Mucosa of descending colon (tissue), 3 donors: Measurements from ENCODE around the gene SLC2A10. TPM values are rescaled to one million over a fixed set of nuclear protein-coding genes. Genes with fewer than 3 reads are reported as not detected.
A peak's percentile ranks its signal among the peaks of the same experiment; 100 is the strongest.

ENCODE experiments used
- ATAC-seq: fragments of 200-7000 bp; cut with Tn5 transposase; one replicate; pipeline ENCODE4 v1.9.1; 2020; ENCODE audit warnings: mild to moderate bottlenecking, moderate library complexity
- DNase-seq, 3 donors: peaks; one replicate each; pipeline ENCODE4 v3.0.0-alpha.2; 2020
- H3K36me3 ChIP-seq: fragments of 200-600 bp; one replicate; pipeline ENCODE4 v1.8.0; 2021; ENCODE audit warnings: low read depth, mild to moderate bottlenecking
- H3K4me1 ChIP-seq: fragments of 200-600 bp; one replicate; pipeline ENCODE4 v1.8.0; 2021; ENCODE audit warnings: low read depth, mild to moderate bottlenecking
- H3K4me3 ChIP-seq: fragments of 200-600 bp; one replicate; pipeline ENCODE4 v1.8.0; 2021; ENCODE audit warnings: mild to moderate bottlenecking
- H3K9me3 ChIP-seq: fragments of 200-600 bp; one replicate; pipeline ENCODE4 v1.8.0; 2021; ENCODE audit warnings: mild to moderate bottlenecking
- CTCF ChIP-seq: fragments of 200-600 bp; IDR thresholded peaks from one replicate; pipeline ENCODE4 v1.8.0; 2022; ENCODE audit warnings: antibody characterized with exemption, mild to moderate bottlenecking
- intact Hi-C, 2 donors: fragments of 100-400 bp; cut with DNase I in 1 of 2; cut with micrococcal nuclease in 1 of 2; formaldehyde crosslinking; loops; one replicate each; pipeline versions ENCODE4 v1.11.0 to v1.11.1; 2022; cut with DNase I, micrococcal nuclease
- total RNA-seq, 3 donors: library from RNA; stranded (reverse); fragmentation: NEBNext Ultra II Directional in 2 of 3; extraction: Animal tissue kit (Norgen Biotek cat#: 25700) in 2 of 3; gene quantifications; one replicate each; pipeline versions ENCODE4 v1.2.1 to v1.2.4, GENCODE V29; 2021 to 2023
- donor health status: DM: no; HTN: no; CAD: no; lungs with moderate emphysema.
- donor health status: DM: no; HTN: no; CAD: no.
- donor health status: DM: no; HTN: yes; CAD: no.

SLC2A10 gene
- total RNA-seq, 3 donors from 2014 or later, result 13.4 to 37.5 (median 26.3) TPM

- no peak overlapping the region for H3K4me3 ChIP-seq
- H3K36me3 ChIP-seq, result no peaks in the 10 kb centered on the region
- no peak for TF ChIP-seq CTCF
- no peak for DNase-seq
- no peak for ATAC-seq
- H3K9me3 ChIP-seq, result no peaks in the 10 kb centered on the region
- intact Hi-C loops, result no loop called here
- H3K4me1 ChIP-seq, result peaks cover 3% of the 10 kb centered on the region
Measured at GRCh38 chr20:46735436-46735835, 26.0 kb downstream of the SLC2A10 start.

- DNase-seq (peak in 1 of 3 donors; percentile 24), ATAC-seq (peak; percentile 59)
- intact Hi-C loops, result no loop called here
- Histone ChIP-seq H3K4me3 (no peak overlapping the region), H3K36me3 (no peaks in the 10 kb centered on the region), H3K9me3 (no peaks in the 10 kb centered on the region), H3K4me1 (peaks cover 3% of the 10 kb centered on the region)
- TF ChIP-seq CTCF, result no peak
Measured at GRCh38 chr20:46739431-46740213, 30.2 kb downstream of the SLC2A10 start.

GRCh38 chr20:46740214-46740609 is 30.8 kb downstream of the SLC2A10 start:
- peak; percentile 10 for ATAC-seq
- intact Hi-C loops, result no loop called here
- Histone ChIP-seq H3K4me1 (peaks cover 3% of the 10 kb centered on the region), H3K36me3 (no peaks in the 10 kb centered on the region), H3K4me3 (no peak overlapping the region), H3K9me3 (no peaks in the 10 kb centered on the region)
- no peak for DNase-seq
- no peak for TF ChIP-seq CTCF

GRCh38 chr20:46741924-46742668 is 32.6 kb downstream of the SLC2A10 start:
- no peaks in the 10 kb centered on the region for H3K36me3 ChIP-seq
- no peak overlapping the region for H3K4me3 ChIP-seq
- peaks cover 3% of the 10 kb centered on the region for H3K4me1 ChIP-seq
- TF ChIP-seq CTCF, result no peak
- ATAC-seq (no peak), DNase-seq (no peak)
- H3K9me3 ChIP-seq, result no peaks in the 10 kb centered on the region
- intact Hi-C loops, result no loop called here

- intact Hi-C loops, result no loop called here
- DNase-seq, result no peak
- Histone ChIP-seq H3K4me1 (peaks cover 3% of the 10 kb centered on the region), H3K9me3 (no peaks in the 10 kb centered on the region), H3K36me3 (no peaks in the 10 kb centered on the region), H3K4me3 (no peak overlapping the region)
- ATAC-seq, result no peak
- no peak for TF ChIP-seq CTCF
Measured at GRCh38 chr20:46742669-46743045, 33.2 kb downstream of the SLC2A10 start.
